ENCODE measurements around the gene TRIM17.
A peak's percentile ranks its signal among the peaks of the same experiment; 100 is the strongest.

TRIM17 gene

DNA sequence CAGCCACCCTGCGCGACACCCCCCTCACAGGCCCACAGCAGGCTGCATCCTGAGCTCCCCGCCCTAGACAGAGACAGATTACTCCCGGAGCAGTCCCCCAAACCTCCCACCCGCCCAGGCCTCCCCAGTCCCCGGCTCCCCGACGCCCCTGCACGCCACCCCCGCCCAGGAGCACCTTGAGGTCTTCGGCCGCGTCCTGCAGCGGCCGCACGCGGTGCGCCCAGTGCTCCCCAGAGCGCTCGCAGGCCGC, 10.8 kb downstream of the TRIM17 start:
- TF ChIP-seq NFIC (IDR thresholded peaks at IDR 0.05): no peak
- no peak for TF ChIP-seq CEBPB (IDR thresholded peaks at IDR 0.05)
- TF ChIP-seq EP300 (IDR thresholded peaks at IDR 0.05; ENCODE audit: borderline replicate concordance): no peak
- TF ChIP-seq, protein P1, sequence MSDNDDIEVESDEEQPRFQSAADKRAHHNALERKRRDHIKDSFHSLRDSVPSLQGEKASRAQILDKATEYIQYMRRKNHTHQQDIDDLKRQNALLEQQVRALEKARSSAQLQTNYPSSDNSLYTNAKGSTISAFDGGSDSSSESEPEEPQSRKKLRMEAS (IDR thresholded peaks at IDR 0.05): peak; percentile 66; the same call in 1 of the 2 replicates
- no peak for TF ChIP-seq TAF1 (IDR thresholded peaks at IDR 0.05; ENCODE audit: low read depth)

DNA sequence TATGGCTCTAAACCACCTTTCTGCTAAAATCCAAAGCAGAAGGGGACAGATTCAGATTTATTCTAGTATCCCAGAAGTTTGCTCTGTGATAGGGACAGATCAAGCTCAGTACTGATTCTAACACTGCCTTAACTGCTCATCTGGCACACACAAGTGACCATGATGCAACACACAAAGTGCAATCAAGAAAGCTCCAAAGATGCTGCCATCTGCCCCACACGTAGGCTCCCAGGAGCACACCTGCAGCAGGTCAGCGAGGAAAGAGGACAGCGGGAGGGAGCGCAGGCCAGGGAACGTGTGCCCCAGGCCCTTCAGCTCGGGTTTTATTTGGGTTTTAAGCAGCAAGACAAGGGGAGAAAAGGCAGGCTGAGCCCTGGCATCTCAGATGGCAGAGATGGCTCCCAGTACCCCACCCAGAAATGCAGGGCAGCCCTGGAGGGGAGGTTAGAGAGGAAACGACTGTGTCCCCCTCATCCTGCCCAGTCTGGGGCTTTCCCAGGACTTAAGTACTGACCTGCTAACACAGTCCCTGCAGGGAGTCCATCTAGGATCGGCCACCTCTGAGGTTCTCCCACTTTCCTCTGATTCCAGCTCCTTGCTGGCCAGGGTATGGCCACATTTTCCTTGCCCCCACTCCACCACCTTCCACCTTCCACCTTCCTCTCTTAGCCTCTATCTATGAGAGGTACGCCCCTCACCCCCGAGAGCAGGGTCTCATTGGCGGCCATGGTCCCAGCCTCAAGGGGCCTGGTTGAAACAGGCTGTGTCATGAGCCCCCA, 11.3 kb downstream of the TRIM17 start:
- TF ChIP-seq EGR1 (IDR thresholded peaks at IDR 0.05) (no peak), CEBPB (IDR thresholded peaks at IDR 0.05) (no peak), ZBTB7A (IDR thresholded peaks at IDR 0.05; ENCODE audit: low read depth) (no peak), YY1 (IDR thresholded peaks at IDR 0.05; ENCODE audit: low read depth) (no peak), CREB1 (IDR thresholded peaks at IDR 0.05; ENCODE audit: low read depth) (no peak)
- TF ChIP-seq, protein P2, sequence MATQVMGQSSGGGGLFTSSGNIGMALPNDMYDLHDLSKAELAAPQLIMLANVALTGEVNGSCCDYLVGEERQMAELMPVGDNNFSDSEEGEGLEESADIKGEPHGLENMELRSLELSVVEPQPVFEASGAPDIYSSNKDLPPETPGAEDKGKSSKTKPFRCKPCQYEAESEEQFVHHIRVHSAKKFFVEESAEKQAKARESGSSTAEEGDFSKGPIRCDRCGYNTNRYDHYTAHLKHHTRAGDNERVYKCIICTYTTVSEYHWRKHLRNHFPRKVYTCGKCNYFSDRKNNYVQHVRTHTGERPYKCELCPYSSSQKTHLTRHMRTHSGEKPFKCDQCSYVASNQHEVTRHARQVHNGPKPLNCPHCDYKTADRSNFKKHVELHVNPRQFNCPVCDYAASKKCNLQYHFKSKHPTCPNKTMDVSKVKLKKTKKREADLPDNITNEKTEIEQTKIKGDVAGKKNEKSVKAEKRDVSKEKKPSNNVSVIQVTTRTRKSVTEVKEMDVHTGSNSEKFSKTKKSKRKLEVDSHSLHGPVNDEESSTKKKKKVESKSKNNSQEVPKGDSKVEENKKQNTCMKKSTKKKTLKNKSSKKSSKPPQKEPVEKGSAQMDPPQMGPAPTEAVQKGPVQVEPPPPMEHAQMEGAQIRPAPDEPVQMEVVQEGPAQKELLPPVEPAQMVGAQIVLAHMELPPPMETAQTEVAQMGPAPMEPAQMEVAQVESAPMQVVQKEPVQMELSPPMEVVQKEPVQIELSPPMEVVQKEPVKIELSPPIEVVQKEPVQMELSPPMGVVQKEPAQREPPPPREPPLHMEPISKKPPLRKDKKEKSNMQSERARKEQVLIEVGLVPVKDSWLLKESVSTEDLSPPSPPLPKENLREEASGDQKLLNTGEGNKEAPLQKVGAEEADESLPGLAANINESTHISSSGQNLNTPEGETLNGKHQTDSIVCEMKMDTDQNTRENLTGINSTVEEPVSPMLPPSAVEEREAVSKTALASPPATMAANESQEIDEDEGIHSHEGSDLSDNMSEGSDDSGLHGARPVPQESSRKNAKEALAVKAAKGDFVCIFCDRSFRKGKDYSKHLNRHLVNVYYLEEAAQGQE (IDR thresholded peaks at IDR 0.05; ENCODE audit: low read depth): no peak

DNA sequence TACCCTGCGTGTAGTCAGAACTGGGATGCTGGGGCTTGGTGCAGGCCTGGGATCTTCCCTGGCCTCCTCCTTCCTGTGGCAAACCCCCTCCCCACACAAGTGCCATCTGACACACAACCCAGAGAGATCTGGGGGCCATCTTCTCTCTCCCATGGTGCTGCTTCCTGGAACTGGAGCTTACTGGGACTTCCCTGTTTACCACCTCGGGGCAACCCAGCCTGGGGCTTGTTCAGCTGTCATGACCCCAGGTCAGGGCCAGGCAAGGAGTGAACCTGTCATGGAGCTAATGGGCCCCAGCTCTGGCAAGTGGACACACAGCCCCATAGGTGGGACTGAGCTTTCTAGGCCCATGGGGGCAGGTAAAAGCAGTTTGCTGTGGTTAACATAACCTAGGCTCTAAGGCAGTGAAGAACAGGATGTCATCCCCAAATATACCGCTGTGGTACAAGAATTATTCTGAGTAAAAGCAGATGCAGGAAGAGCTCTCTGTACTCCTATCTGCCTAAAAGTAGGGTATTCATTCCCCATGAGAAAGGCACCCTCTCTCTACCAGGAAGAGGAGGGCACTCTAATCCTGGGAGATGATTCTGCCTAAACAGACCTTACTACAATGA, 12.4 kb downstream of the TRIM17 start:
- TF ChIP-seq NFIC (IDR thresholded peaks at IDR 0.05) (no peak), EGR1 (IDR thresholded peaks at IDR 0.05) (no peak), TCF12 (IDR thresholded peaks at IDR 0.05; ENCODE audit: low read depth) (no peak), ZBTB7A (IDR thresholded peaks at IDR 0.05; ENCODE audit: low read depth) (no peak), RAD21 (IDR thresholded peaks at IDR 0.05; ENCODE audit: low read depth) (no peak), FOXM1 (IDR thresholded peaks at IDR 0.05; ENCODE audit: borderline replicate concordance, low read depth) (no peak), EP300 (IDR thresholded peaks at IDR 0.05; ENCODE audit: borderline replicate concordance) (no peak)
- TF ChIP-seq, protein P3, sequence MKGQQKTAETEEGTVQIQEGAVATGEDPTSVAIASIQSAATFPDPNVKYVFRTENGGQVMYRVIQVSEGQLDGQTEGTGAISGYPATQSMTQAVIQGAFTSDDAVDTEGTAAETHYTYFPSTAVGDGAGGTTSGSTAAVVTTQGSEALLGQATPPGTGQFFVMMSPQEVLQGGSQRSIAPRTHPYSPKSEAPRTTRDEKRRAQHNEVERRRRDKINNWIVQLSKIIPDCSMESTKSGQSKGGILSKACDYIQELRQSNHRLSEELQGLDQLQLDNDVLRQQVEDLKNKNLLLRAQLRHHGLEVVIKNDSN (IDR thresholded peaks at IDR 0.05): no peak
- TF ChIP-seq, protein P2 (IDR thresholded peaks at IDR 0.05; ENCODE audit: low read depth): no peak

DNA sequence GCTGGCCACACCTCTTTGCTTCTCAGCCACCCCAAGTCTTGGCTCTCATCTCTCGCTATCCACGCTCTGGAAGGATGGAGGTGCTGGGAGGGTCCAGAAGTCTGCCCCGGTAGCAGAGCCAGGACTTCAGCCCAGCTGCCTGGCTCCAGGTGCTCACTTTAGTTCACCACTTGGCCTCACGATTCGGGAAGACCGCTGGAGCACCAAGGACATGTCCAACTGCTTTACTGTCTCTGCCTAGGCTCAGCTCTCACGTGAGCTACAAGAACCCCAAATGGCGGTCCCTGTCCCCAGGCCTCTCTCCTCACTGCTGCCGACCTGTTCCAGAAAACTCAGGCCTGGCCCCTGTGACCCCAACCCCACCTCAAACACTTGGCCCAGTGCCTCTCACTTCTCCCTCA, 13.4 kb downstream of the TRIM17 start:
- TF ChIP-seq CEBPB (IDR thresholded peaks at IDR 0.05) (no peak), FOXM1 (IDR thresholded peaks at IDR 0.05; ENCODE audit: borderline replicate concordance, low read depth) (no peak), ZBTB7A (IDR thresholded peaks at IDR 0.05; ENCODE audit: low read depth) (no peak), EP300 (IDR thresholded peaks at IDR 0.05; ENCODE audit: borderline replicate concordance) (no peak), NFIC (IDR thresholded peaks at IDR 0.05) (no peak), RAD21 (IDR thresholded peaks at IDR 0.05; ENCODE audit: low read depth) (no peak), YY1 (IDR thresholded peaks at IDR 0.05; ENCODE audit: low read depth) (no peak), TEAD4 (IDR thresholded peaks at IDR 0.05) (no peak)
- TF ChIP-seq, protein P2 (IDR thresholded peaks at IDR 0.05; ENCODE audit: low read depth): no peak
- TF ChIP-seq, protein P3 (IDR thresholded peaks at IDR 0.05): no peak

DNA sequence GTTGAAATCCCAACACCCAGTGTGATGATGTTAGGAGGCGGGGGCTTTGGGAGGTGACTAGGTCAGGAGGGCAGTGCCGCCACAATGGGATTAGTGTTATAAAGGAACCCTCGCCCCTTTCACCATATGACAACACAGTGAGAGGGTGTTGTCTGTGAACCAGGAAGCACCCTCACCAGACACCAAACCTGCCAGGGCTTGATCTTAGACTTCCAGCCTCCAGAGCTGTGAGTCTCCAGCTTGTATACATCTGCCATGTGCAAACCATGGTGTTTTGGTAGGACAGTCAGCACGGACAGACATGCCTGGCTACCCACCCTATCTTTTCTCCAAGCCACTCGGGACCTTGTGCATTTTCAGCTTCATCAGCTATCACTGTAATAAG, 14.0 kb downstream of the TRIM17 start:
- TF ChIP-seq ZBTB7A (IDR thresholded peaks at IDR 0.05; ENCODE audit: low read depth) (no peak), RAD21 (IDR thresholded peaks at IDR 0.05; ENCODE audit: low read depth) (no peak), EP300 (IDR thresholded peaks at IDR 0.05; ENCODE audit: borderline replicate concordance) (no peak), CEBPB (IDR thresholded peaks at IDR 0.05) (no peak), TAF1 (IDR thresholded peaks at IDR 0.05; ENCODE audit: low read depth) (no peak), YY1 (IDR thresholded peaks at IDR 0.05; ENCODE audit: low read depth) (no peak), FOXM1 (IDR thresholded peaks at IDR 0.05; ENCODE audit: borderline replicate concordance, low read depth) (no peak), EGR1 (IDR thresholded peaks at IDR 0.05) (no peak), CREB1 (IDR thresholded peaks at IDR 0.05; ENCODE audit: low read depth) (no peak), NFIC (IDR thresholded peaks at IDR 0.05) (no peak), TEAD4 (IDR thresholded peaks at IDR 0.05) (no peak)
- TF ChIP-seq, protein P3 (IDR thresholded peaks at IDR 0.05): no peak
- TF ChIP-seq, protein P2 (IDR thresholded peaks at IDR 0.05; ENCODE audit: low read depth): no peak
